ENCODE data around the gene NUP188. TPM values are rescaled to one million over a fixed set of nuclear protein-coding genes. Genes with fewer than 3 reads are reported as not detected.

NUP188 gene
- total RNA-seq, 1 experiment from 2014 or later = 98.9 TPM

GRCh38 chr9:128919402-128920089, 28.0 kb upstream of the NUP188 start (continued):
- no peak for TF ChIP-seq JAZF1 (CRISPR knock-in tag; IDR thresholded peaks at IDR 0.05)
- TF ChIP-seq, protein P1, sequence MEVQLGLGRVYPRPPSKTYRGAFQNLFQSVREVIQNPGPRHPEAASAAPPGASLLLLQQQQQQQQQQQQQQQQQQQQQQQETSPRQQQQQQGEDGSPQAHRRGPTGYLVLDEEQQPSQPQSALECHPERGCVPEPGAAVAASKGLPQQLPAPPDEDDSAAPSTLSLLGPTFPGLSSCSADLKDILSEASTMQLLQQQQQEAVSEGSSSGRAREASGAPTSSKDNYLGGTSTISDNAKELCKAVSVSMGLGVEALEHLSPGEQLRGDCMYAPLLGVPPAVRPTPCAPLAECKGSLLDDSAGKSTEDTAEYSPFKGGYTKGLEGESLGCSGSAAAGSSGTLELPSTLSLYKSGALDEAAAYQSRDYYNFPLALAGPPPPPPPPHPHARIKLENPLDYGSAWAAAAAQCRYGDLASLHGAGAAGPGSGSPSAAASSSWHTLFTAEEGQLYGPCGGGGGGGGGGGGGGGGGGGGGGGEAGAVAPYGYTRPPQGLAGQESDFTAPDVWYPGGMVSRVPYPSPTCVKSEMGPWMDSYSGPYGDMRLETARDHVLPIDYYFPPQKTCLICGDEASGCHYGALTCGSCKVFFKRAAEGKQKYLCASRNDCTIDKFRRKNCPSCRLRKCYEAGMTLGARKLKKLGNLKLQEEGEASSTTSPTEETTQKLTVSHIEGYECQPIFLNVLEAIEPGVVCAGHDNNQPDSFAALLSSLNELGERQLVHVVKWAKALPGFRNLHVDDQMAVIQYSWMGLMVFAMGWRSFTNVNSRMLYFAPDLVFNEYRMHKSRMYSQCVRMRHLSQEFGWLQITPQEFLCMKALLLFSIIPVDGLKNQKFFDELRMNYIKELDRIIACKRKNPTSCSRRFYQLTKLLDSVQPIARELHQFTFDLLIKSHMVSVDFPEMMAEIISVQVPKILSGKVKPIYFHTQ (CRISPR knock-in tag; IDR thresholded peaks at IDR 0.05) = no peak
- TF ChIP-seq CTCF (IDR thresholded peaks at IDR 0.05) = no peak

DNA sequence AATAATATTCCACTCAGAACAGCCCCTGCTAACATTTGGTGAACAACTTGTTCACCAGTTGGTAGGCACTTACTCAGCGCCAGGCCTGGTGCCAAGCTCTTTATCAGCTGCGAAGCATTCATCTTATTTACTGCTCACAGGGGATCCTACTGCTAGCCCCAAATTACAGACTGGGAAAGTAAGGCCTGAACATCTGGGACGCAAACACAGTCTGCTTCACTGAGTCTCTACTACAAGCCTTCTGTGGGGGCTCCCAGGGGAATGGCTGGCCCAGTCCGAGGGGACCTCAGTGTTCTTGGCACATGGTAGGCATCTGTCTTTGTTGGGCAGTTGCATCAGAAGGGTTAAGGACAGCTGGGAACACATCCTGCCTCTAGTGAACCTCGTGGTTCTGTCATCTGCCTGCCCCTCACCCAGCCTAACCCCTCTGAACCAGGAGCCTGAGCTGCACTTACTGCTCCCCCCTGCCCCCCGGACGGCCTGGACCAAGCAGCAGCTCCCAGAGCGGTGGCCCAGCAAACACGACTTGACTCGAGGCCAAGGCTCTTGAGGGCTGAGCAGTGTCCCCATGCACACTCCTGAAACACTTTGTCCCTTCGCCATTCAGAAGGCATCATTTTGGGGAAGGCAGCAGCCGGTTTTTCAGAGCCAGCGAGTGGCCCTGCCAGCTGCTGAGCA, 27.0 kb upstream of the NUP188 start, which contains the start of gene PHYHD1:
TSS of gene PHYHD1 (plus strand) at position 602 of the 678 bp plus-strand sequence. CDS start 1,342 bp downstream, outside the sequence.
- no peak for TF ChIP-seq GTF2I (CRISPR knock-in tag; conservative IDR thresholded peaks at IDR 0.05)
- no peak for TF ChIP-seq CTCF (IDR thresholded peaks at IDR 0.05)
- TF ChIP-seq, protein P2, sequence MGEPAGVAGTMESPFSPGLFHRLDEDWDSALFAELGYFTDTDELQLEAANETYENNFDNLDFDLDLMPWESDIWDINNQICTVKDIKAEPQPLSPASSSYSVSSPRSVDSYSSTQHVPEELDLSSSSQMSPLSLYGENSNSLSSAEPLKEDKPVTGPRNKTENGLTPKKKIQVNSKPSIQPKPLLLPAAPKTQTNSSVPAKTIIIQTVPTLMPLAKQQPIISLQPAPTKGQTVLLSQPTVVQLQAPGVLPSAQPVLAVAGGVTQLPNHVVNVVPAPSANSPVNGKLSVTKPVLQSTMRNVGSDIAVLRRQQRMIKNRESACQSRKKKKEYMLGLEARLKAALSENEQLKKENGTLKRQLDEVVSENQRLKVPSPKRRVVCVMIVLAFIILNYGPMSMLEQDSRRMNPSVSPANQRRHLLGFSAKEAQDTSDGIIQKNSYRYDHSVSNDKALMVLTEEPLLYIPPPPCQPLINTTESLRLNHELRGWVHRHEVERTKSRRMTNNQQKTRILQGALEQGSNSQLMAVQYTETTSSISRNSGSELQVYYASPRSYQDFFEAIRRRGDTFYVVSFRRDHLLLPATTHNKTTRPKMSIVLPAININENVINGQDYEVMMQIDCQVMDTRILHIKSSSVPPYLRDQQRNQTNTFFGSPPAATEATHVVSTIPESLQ (CRISPR knock-in tag; IDR thresholded peaks at IDR 0.05) = no peak
- no peak for TF ChIP-seq ATF1 (CRISPR knock-in tag; IDR thresholded peaks at IDR 0.05)
- TF ChIP-seq, protein P1 (CRISPR knock-in tag; IDR thresholded peaks at IDR 0.05) = no peak
- no peak for TF ChIP-seq ETV6 (CRISPR knock-in tag; IDR thresholded peaks at IDR 0.05)
- TF ChIP-seq, protein P3, sequence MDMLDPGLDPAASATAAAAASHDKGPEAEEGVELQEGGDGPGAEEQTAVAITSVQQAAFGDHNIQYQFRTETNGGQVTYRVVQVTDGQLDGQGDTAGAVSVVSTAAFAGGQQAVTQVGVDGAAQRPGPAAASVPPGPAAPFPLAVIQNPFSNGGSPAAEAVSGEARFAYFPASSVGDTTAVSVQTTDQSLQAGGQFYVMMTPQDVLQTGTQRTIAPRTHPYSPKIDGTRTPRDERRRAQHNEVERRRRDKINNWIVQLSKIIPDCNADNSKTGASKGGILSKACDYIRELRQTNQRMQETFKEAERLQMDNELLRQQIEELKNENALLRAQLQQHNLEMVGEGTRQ (CRISPR knock-in tag; IDR thresholded peaks at IDR 0.05) = no peak
- no peak for TF ChIP-seq NFATC4 (CRISPR knock-in tag; IDR thresholded peaks at IDR 0.05)
- TF ChIP-seq, protein P4, sequence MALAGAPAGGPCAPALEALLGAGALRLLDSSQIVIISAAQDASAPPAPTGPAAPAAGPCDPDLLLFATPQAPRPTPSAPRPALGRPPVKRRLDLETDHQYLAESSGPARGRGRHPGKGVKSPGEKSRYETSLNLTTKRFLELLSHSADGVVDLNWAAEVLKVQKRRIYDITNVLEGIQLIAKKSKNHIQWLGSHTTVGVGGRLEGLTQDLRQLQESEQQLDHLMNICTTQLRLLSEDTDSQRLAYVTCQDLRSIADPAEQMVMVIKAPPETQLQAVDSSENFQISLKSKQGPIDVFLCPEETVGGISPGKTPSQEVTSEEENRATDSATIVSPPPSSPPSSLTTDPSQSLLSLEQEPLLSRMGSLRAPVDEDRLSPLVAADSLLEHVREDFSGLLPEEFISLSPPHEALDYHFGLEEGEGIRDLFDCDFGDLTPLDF (CRISPR knock-in tag; IDR thresholded peaks at IDR 0.05) = no peak
- no peak for TF ChIP-seq NFYB (CRISPR knock-in tag; conservative IDR thresholded peaks at IDR 0.05; ENCODE audit: low read depth)
- ATAC-seq = no peak
- POLR2A ChIA-PET = no interaction called here
- peak within 1 kb of the TSS; percentile 75 for H3K4me3 Mint-ChIP-seq
- peaks cover 12% of the 10 kb centered on the region for H3K4me1 Mint-ChIP-seq
- H3K36me3 Mint-ChIP-seq = peaks cover 23% of the 10 kb centered on the region
- H3K27ac Mint-ChIP-seq = peak within 1 kb of the TSS; percentile 69
- CTCF ChIA-PET = interaction anchor here (1.2 to 1.9 kb wide), 4 partner anchors 41 to 188 kb away, joined by 3 to 5 read pairs (median 4); partner anchors contain the start of gene SH3GLB2
- H3K27me3 Mint-ChIP-seq (ENCODE audit: low read depth) = no peaks in the 10 kb centered on the region
- H3K9me3 Mint-ChIP-seq = no peaks in the 10 kb centered on the region
- DNase-seq (ENCODE audit: low spot score) = no peak

Data from WTC11 (cell line).